ENCODE results near the gene GK2. TPM values are rescaled to one million over a fixed set of nuclear protein-coding genes. Genes with fewer than 3 reads are reported as not detected.

GK2 gene
- polyA plus RNA-seq, 1 donor (not counting 4 experiments of a cell fraction or from before 2014, with no cell fraction given), result not detected

DNA sequence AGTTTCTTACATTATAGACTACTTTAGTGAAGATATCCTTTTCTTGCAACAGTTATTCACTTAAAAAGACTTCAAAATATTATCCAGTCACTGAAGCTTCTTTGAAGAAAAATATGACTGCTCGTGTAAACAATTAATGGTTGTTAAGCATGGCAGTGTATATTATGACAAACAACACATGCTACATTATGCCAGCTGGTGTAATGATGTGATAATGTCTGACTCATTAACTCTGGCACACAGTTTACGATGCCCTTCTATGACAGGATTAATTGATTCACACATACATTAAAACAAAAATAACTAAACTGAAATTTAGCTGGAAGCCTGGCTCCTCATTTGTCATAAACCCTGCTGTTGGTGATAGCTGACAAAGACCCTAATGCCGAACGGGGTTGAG, 22.4 kb downstream of the GK2 start:
- no peaks in the 10 kb centered on the region for H3K9me1 ChIP-seq (ENCODE audit: control insufficient read depth, extremely low read depth, insufficient read depth, low read length)
- no peaks in the 10 kb centered on the region for H3K4me1 ChIP-seq (ENCODE audit: control insufficient read depth, extremely low read depth, insufficient read depth, low read length)
- H3K4me3 ChIP-seq (ENCODE audit: control insufficient read depth in 2 of 3, extremely low read depth in 1 of 3, insufficient read depth in 2 of 3, low read depth in 1 of 3, low read length in 3 of 3), result no peak overlapping the region
- no peak overlapping the region for H2AFZ ChIP-seq (ENCODE audit: control insufficient read depth, low read length)
- no peaks in the 10 kb centered on the region for H3K79me2 ChIP-seq (ENCODE audit: control insufficient read depth, insufficient read depth, low read length)
- no peaks in the 10 kb centered on the region for H4K20me1 ChIP-seq (ENCODE audit: control insufficient read depth, extremely low read depth, insufficient read depth, low read length)
- dilution Hi-C loops (cut with MboI; ENCODE audit: extremely low pct_ligation_motif_present, low sequenced_read_pairs), result no loop called here
- DNase-seq (ENCODE audit: low read depth, low spot score) (no peak), FAIRE-seq (no peak)
- no peak overlapping the region for H3K4me2 ChIP-seq (ENCODE audit: control insufficient read depth, extremely low read depth, insufficient read depth, low read depth, low read length)
- no peaks in the 10 kb centered on the region for H3K27me3 ChIP-seq (ENCODE audit: control insufficient read depth, extremely low read depth, insufficient read depth, low read length)
- no peaks in the 10 kb centered on the region for H3K36me3 ChIP-seq (ENCODE audit: control insufficient read depth in 2 of 2, extremely low read depth in 1 of 2, insufficient read depth in 2 of 2, low read length in 2 of 2)
- no peaks in the 10 kb centered on the region for H3K9me3 ChIP-seq (ENCODE audit: control insufficient read depth, low read depth, low read length)
- no peak overlapping the region for H3K27ac ChIP-seq (ENCODE audit: control insufficient read depth, insufficient read depth, low read length)
- no peak overlapping the region for H3K9ac ChIP-seq (ENCODE audit: control insufficient read depth, extremely low read depth, insufficient read depth, low read length)
- TF ChIP-seq, protein P1, sequence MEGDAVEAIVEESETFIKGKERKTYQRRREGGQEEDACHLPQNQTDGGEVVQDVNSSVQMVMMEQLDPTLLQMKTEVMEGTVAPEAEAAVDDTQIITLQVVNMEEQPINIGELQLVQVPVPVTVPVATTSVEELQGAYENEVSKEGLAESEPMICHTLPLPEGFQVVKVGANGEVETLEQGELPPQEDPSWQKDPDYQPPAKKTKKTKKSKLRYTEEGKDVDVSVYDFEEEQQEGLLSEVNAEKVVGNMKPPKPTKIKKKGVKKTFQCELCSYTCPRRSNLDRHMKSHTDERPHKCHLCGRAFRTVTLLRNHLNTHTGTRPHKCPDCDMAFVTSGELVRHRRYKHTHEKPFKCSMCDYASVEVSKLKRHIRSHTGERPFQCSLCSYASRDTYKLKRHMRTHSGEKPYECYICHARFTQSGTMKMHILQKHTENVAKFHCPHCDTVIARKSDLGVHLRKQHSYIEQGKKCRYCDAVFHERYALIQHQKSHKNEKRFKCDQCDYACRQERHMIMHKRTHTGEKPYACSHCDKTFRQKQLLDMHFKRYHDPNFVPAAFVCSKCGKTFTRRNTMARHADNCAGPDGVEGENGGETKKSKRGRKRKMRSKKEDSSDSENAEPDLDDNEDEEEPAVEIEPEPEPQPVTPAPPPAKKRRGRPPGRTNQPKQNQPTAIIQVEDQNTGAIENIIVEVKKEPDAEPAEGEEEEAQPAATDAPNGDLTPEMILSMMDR (optimal IDR thresholded peaks at IDR 0.05 in 1 of 3, IDR thresholded peaks at IDR 0.05 in 1 of 3, conservative IDR thresholded peaks at IDR 0.05 in 1 of 3; ENCODE audit: extremely low read depth in 1 of 3, insufficient read depth in 2 of 3, low read length in 3 of 3), result no peak
- TF ChIP-seq EZH2 (IDR thresholded peaks at IDR 0.05; ENCODE audit: low read length), result no peak

DNA sequence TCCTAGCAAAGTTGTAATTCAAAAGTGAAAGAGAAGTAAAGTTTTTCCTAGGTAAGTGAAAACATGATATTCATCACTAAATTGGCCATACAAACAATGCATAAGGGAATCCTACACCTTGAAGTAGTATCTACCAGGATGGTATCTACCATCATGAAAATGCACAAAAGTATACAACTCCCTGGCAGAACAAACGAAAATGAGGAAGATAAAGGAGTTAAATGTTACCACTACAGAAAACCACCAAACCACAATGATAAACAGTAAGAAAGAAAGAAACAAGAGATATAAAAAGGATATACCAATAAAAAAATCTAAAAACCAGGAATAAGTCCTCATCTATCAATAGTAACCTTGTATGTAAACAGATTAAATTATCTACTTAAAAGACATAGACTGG, 26.9 kb downstream of the GK2 start:
- dilution Hi-C loops (cut with MboI; ENCODE audit: extremely low pct_ligation_motif_present, low sequenced_read_pairs), result no loop called here

More for the DNA sequence above, 26.9 kb downstream of the GK2 start:
- H3K79me2 ChIP-seq (ENCODE audit: control insufficient read depth, insufficient read depth, low read length), result no peaks in the 10 kb centered on the region
- H3K4me3 ChIP-seq (ENCODE audit: control insufficient read depth in 2 of 3, extremely low read depth in 1 of 3, insufficient read depth in 2 of 3, low read depth in 1 of 3, low read length in 3 of 3), result no peak overlapping the region
- no peaks in the 10 kb centered on the region for H3K36me3 ChIP-seq (ENCODE audit: control insufficient read depth in 2 of 2, extremely low read depth in 1 of 2, insufficient read depth in 2 of 2, low read length in 2 of 2)
- H2AFZ ChIP-seq (ENCODE audit: control insufficient read depth, low read length), result no peak overlapping the region
- no peaks in the 10 kb centered on the region for H3K27me3 ChIP-seq (ENCODE audit: control insufficient read depth, extremely low read depth, insufficient read depth, low read length)
- H3K9ac ChIP-seq (ENCODE audit: control insufficient read depth, extremely low read depth, insufficient read depth, low read length), result no peak overlapping the region
- H3K9me3 ChIP-seq (ENCODE audit: control insufficient read depth, low read depth, low read length), result no peaks in the 10 kb centered on the region
- FAIRE-seq (no peak), DNase-seq (ENCODE audit: low read depth, low spot score) (no peak)
- H3K9me1 ChIP-seq (ENCODE audit: control insufficient read depth, extremely low read depth, insufficient read depth, low read length), result no peaks in the 10 kb centered on the region
- no peak overlapping the region for H3K27ac ChIP-seq (ENCODE audit: control insufficient read depth, insufficient read depth, low read length)
- H3K4me1 ChIP-seq (ENCODE audit: control insufficient read depth, extremely low read depth, insufficient read depth, low read length), result no peaks in the 10 kb centered on the region
- TF ChIP-seq, protein P1 (optimal IDR thresholded peaks at IDR 0.05 in 1 of 3, IDR thresholded peaks at IDR 0.05 in 1 of 3, conservative IDR thresholded peaks at IDR 0.05 in 1 of 3; ENCODE audit: extremely low read depth in 1 of 3, insufficient read depth in 2 of 3, low read length in 3 of 3), result no peak
- no peak for TF ChIP-seq EZH2 (IDR thresholded peaks at IDR 0.05; ENCODE audit: low read length)
- H3K4me2 ChIP-seq (ENCODE audit: control insufficient read depth, extremely low read depth, insufficient read depth, low read depth, low read length), result no peak overlapping the region
- no peaks in the 10 kb centered on the region for H4K20me1 ChIP-seq (ENCODE audit: control insufficient read depth, extremely low read depth, insufficient read depth, low read length)
